Measurements from ENCODE around the gene CHST11.
"Not testable (repeated sequence)": the region's sequence is repeated elsewhere in the genome, so short reads cannot be mapped to it uniquely, and the experiment has no call there.

Gene CHST11

GRCh38 chr12:104767261-104767660 lies 310.5 kb downstream of the CHST11 start:
- DNase-seq (ENCODE audit: low spot score) = no peak

DNA sequence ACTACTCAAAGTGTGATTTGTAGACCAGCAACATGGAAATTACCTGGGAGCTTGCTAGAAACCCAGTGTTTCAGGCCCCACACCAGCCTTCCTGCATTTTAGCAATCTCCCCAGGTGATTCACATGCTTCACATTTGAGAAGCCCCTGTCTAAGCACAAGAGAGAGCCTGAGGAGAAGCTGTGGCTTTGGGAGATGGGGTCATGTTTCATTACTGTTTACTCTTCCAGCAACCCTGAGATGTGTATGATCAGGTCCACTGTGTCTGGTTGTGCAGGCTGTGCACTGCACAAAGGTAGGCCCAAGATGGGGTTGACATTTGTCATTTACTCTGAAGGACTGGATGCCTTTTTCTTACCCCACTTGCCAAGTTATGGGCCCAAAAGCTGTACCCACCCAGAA lies 311.3 kb downstream of the CHST11 start:
- no peak for DNase-seq (ENCODE audit: low spot score)

DNA sequence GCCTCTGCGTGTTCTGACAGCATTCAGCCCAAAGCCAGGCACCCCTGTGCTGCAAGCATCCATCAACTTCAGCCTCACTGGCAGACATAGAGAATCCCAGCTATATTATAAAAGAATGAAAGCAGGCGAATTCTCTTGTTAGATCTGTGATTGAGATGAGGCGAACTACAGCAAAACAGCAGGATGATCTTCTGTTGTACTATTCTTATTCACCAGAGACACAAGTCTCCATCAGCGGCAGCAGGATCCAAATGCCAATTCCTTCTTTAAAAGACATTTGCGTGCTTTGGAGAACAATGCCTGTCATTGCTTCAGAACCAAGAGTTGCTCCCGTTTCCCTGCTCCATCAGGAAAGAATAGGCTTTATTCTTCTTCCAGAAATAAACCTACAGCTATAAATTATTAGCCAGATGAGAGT lies 312.4 kb downstream of the CHST11 start:
- DNase-seq (ENCODE audit: low spot score) = no peak

DNA sequence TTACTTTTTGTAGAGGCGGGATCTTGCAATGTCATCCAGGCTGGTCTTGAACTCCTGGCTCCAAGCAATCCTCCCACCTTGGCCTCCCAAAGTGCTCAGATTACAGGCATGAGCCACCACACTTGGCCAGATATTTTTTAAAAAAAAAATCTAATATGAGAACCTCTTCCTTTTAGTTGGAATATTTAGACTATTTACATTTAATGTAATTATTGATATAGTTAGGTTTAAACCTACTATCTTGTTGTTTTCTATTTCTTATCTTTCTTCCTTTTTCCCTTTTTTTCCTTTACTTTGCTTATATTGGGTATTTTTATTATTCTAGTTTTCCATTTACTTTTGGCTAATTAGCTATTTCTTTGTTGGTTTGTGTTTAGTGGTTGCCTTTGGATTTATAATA lies 315.6 kb downstream of the CHST11 start:
- DNase-seq (ENCODE audit: low spot score) = no peak

DNA sequence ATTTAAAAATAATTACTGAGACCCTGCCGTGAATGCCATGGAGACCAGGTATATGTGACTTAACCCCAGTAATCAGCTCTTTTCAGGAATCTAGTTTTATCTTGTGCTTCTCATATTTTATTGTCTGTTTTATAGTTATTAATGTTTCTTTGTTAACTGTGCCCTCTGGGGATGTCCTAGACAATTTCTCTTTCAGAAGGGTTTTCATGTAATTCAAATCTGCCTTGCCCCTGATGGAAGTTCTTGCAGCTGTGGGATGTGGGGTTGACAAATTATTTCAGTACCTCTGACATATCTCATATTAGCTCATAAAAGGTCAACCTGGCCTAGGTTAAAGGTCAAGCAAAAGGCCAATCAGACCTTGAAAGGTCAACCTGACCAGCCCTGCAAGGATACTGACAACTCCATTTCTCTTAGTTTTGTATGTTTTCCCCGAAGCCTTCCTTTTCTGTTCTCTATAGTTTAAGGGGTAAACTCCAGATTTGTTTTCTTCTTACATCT lies 319.0 kb downstream of the CHST11 start:
- no peak for DNase-seq (ENCODE audit: low spot score)

DNA sequence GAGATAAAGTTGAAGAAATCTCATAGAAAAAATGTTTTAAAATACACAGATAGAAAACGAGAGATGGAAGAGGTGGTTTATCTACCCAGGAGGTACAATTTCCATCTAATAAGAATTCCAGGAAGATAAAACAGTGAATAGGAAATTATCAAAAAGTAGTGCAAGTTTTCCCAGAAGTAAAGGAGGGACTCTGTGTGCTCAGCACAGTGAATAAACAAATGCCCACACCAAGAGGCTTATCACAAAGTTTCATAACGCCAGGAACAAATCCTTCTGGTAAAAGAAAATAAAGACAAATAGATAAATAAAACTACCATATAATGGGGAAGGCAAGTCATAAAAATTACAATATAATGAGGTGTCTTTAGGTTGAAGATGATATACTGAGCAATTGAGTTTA lies 322.4 kb downstream of the CHST11 start:
- DNase-seq (ENCODE audit: low spot score) = no peak

- DNase-seq (ENCODE audit: low spot score) = no peak
Observed at GRCh38 chr12:104782296-104782695, 325.5 kb downstream of the CHST11 start.

- DNase-seq (ENCODE audit: low spot score) = no peak
Observed at GRCh38 chr12:104784592-104784991, 327.8 kb downstream of the CHST11 start.

DNA sequence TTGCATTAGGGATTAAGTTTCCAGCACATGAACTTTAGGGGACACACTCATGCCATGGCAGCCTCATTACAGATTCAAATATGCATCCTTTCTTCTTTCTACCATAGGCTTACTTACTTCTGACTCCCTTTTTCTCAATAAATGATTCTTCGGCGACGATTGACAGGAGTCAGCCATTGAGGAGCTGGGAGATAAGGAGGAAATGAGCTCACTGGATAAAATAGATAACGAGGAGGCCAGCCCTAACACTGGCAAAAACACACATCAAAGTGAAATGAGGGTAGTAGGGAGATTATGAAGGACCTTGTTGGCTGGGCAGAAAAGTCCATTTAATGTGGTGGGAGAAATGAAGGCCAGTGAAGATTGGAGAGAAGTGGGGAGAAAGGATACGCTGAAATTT lies 329.1 kb downstream of the CHST11 start:
- no peak for DNase-seq (ENCODE audit: low spot score)

DNA sequence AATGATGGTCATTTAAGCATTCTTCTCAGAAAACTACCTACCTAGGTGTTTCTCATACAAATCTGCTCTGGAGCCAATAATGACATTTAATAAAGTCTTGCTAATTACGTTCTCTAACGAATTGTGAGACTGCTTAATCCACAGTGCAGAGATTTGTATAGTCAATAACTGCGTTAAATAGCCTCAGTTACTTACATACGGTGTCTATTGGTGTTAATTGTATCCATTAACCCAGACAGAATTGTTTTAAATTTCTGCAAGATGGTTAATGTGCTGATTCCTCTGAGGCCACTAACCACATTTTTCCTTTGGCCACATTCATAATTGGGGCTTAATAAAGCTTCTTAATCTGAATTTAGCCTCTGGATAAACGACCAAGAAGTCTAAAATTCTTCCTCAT lies 329.6 kb downstream of the CHST11 start:
- no peak for DNase-seq (ENCODE audit: low spot score)

- DNase-seq (ENCODE audit: low spot score) = no peak
Observed at GRCh38 chr12:104788840-104789271, 332.1 kb downstream of the CHST11 start.

DNA sequence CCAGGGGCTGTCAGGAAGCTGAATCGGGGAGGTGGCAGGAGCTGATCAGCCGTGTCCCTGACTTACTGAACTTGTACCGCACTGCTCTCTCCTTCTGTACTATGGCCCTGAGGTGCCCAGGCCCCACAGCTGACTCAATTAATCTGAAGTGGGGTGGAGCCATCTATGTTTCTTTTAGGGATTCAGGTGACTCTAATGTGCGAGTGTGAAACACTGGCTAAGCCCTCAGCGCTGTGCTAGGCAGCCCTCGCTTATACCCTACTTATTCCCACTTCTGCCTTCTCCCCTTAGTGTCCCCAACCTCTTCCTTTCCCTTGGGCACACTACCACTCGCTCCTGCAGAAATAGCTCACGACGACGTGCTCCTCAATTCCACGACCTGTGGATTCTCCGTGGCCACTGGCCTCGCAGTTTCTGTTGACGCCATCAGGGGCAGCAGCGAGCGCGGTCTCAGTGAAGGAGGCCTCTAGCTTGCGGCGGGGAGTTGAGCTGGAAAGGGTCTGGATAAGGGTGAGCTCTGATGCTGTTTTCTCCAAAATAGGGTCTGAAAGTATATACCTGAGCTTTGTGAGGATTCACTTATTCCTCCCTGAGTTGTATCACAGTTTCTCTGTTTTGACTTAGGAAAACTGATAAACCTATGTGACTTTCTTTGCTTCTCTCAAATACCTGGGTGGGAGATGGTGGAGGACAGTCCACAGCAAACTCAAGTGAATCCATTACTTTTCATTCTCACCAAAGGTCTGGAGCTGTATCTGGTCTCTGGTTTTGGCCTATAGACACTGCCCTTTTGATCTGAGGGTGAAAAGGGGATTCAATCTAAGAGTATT lies 333.8 kb downstream of the CHST11 start:
- peak; percentile 37 for DNase-seq (ENCODE audit: low spot score)

- no peak for DNase-seq (ENCODE audit: low spot score)
Observed at GRCh38 chr12:104792570-104792969, 335.8 kb downstream of the CHST11 start.

DNA sequence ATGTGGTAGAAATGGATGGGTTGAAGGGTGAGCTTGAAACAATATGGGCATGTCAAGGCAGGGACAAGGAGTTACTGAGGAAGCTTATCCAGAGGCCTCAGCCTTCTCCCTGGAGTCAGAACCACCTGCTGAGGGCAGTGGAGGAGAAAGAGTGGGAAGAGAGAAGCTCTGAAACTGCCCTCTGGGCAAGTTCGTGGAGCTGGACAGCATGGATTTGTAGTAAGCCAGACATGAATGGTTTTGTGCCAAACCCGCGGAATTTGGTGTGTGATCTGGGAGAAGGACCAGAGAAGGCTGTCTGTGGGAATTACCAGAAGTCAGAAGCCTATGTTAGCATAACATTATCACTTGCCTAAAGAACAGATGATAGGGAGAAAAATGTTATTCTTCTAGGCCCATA lies 336.5 kb downstream of the CHST11 start:
- no peak for DNase-seq (ENCODE audit: low spot score)

GRCh38 chr12:104793968-104794367 lies 337.2 kb downstream of the CHST11 start:
- no peak for DNase-seq (ENCODE audit: low spot score)

GRCh38 chr12:104796475-104796862 lies 339.7 kb downstream of the CHST11 start:
- no peak for DNase-seq (ENCODE audit: low spot score)

GRCh38 chr12:104799458-104799857 lies 342.7 kb downstream of the CHST11 start:
- no peak for DNase-seq (ENCODE audit: low spot score)

DNA sequence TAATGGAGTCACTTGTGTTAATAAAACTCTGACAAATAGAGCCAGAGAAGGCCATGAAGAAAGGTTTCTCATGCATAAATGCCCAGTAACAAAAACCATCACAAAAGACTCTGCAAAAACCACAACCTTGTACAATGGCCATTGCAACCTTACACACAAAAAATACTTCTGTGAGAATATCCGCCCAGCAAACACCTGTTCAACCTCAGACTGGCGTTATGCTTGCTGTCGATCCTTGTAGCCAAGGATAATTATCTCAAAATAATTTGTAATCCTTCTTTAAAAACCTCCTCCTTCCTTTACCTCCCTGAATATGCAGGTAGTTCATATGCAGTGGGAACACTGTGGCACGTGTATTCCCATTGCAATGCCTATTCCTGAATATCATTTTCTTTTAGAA lies 344.3 kb downstream of the CHST11 start:
- no peak for DNase-seq (ENCODE audit: low spot score)

DNA sequence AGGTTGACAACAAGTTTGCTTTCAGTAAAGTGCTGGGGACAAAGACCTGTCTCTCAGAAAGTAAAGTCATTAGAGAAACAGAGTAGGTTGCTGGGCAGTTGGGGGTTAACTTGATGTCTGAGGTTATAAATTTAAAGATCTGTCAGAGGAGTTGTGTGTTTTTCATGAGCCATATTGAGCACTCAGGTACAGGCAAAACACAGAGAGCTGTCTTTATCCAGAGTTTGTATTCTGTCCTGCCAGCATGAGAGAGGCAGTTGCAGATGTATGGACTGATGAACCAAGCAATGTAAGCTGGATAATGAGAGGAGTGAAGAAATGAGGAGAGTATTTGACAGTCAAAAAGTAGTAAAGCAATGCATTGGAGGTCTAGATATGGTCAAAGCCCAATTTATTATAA lies 344.7 kb downstream of the CHST11 start:
- DNase-seq (ENCODE audit: low spot score) = no peak

GRCh38 chr12:104802208-104802607 lies 345.5 kb downstream of the CHST11 start:
- DNase-seq (ENCODE audit: low spot score) = no peak

GRCh38 chr12:104805186-104805585 lies 348.4 kb downstream of the CHST11 start:
- DNase-seq (ENCODE audit: low spot score) = no peak

- DNase-seq (ENCODE audit: low spot score) = not testable (repeated sequence)
Observed at GRCh38 chr12:104806194-104806593, 349.4 kb downstream of the CHST11 start.

- no peak for DNase-seq (ENCODE audit: low spot score)
Observed at GRCh38 chr12:104809251-104809650, 352.5 kb downstream of the CHST11 start.
